ENCODE data around the gene MXRA7.

DNA sequence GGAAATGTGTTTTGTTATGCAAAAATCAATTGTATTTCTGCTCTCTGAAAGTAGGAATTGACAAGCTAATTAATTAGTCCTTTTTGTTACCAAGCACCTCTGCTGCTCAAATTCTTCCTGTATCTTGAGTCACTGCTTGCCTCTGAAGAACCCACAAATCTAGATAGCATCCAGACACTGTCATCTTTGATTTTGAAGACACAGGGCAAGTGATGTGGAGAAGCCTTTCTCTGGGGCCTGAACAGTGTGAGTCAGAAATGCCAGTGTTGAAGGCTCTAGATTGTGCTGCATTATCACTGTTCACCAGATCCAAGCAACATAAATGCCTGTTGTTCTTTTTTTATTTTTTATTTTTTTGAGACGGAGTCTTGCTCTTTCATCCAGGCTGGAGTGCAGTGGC lies 56.4 kb downstream of the MXRA7 start:
- TF ChIP-seq, protein P1, sequence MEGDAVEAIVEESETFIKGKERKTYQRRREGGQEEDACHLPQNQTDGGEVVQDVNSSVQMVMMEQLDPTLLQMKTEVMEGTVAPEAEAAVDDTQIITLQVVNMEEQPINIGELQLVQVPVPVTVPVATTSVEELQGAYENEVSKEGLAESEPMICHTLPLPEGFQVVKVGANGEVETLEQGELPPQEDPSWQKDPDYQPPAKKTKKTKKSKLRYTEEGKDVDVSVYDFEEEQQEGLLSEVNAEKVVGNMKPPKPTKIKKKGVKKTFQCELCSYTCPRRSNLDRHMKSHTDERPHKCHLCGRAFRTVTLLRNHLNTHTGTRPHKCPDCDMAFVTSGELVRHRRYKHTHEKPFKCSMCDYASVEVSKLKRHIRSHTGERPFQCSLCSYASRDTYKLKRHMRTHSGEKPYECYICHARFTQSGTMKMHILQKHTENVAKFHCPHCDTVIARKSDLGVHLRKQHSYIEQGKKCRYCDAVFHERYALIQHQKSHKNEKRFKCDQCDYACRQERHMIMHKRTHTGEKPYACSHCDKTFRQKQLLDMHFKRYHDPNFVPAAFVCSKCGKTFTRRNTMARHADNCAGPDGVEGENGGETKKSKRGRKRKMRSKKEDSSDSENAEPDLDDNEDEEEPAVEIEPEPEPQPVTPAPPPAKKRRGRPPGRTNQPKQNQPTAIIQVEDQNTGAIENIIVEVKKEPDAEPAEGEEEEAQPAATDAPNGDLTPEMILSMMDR (IDR thresholded peaks at IDR 0.05): no peak
- no peak for TF ChIP-seq EZH2 (IDR thresholded peaks at IDR 0.05)
